ENCODE measurements around the gene CCDC150.

GRCh38 chr2:196747400-196747799 lies 107.9 kb downstream of the CCDC150 start:
- TF ChIP-seq, protein P1, sequence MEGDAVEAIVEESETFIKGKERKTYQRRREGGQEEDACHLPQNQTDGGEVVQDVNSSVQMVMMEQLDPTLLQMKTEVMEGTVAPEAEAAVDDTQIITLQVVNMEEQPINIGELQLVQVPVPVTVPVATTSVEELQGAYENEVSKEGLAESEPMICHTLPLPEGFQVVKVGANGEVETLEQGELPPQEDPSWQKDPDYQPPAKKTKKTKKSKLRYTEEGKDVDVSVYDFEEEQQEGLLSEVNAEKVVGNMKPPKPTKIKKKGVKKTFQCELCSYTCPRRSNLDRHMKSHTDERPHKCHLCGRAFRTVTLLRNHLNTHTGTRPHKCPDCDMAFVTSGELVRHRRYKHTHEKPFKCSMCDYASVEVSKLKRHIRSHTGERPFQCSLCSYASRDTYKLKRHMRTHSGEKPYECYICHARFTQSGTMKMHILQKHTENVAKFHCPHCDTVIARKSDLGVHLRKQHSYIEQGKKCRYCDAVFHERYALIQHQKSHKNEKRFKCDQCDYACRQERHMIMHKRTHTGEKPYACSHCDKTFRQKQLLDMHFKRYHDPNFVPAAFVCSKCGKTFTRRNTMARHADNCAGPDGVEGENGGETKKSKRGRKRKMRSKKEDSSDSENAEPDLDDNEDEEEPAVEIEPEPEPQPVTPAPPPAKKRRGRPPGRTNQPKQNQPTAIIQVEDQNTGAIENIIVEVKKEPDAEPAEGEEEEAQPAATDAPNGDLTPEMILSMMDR (conservative IDR thresholded peaks at IDR 0.05; ENCODE audit: low read depth, low read length), result no peak
- no peak for TF ChIP-seq EZH2 (IDR thresholded peaks at IDR 0.05; ENCODE audit: borderline replicate concordance, low read depth, low read length, poor library complexity, severe bottlenecking)
